Renal cortex interstitium (tissue), 15 donors: Measurements from ENCODE around the gene PCDHB12. TPM values are rescaled to one million over a fixed set of nuclear protein-coding genes. Genes with fewer than 3 reads are reported as not detected.
"Not testable (repeated sequence)": the region's sequence is repeated elsewhere in the genome, so short reads cannot be mapped to it uniquely, and the experiment has no call there.

Experiments used
- DNase-seq, 11 donors: peaks; one replicate each; pipeline ENCODE4 v3.0.0-alpha.2; 2013; ENCODE audit warnings: low read depth in 9 of 11, low spot score in 4 of 11; ENCODE audit errors: extremely low read depth in 1 of 11
- long read RNA-seq, 16 experiments: transcript quantifications; one replicate each; lab custom pipeline, GENCODE V29; 2026
- polyA plus RNA-seq, 3 donors: library from polyadenylated mRNA; unstranded; fragments of 120-200 nt; gene quantifications; one replicate each; pipeline ENCODE4 v1.2.1, GENCODE V29; 2013; ENCODE audit not compliant: insufficient read length in 3 of 3

PCDHB12 gene
- polyA plus RNA-seq = 1 to 10 TPM; 4.6 to 5.1 (median 5.0) TPM
- long read RNA-seq, donor 1, partial matches to known transcripts = 0 of 3 reads
- long read RNA-seq, donor 1, other reads (novel, unspliced or antisense) = 0 of 3 reads
- long read RNA-seq, donor 2, transcript PCDHB12-201 (1 exons, 3,853 nt) = major isoform, 8 of 8 reads
- long read RNA-seq, donor 2, partial matches to known transcripts = 0 of 8 reads
- long read RNA-seq, donor 2, other reads (novel, unspliced or antisense) = 0 of 8 reads
- long read RNA-seq, donor 3, transcript PCDHB12-201 (1 exons, 3,853 nt) = major isoform, 8 of 8 reads
- long read RNA-seq, donor 3, partial matches to known transcripts = 0 of 8 reads
- long read RNA-seq, donor 3, other reads (novel, unspliced or antisense) = 0 of 8 reads
- long read RNA-seq, donor 4, transcript PCDHB12-201 (1 exons, 3,853 nt) = major isoform, 5 of 7 reads
- long read RNA-seq, donor 4, partial matches to known transcripts = 0 of 7 reads
- long read RNA-seq, donor 4, other reads (novel, unspliced or antisense) = 0 of 7 reads
- long read RNA-seq, donor 5 = 0 reads
- long read RNA-seq, donor 6, transcript PCDHB12-201 (1 exons, 3,853 nt) = major isoform, 6 of 7 reads
- long read RNA-seq, donor 6, partial matches to known transcripts = 0 of 7 reads
- long read RNA-seq, donor 6, other reads (novel, unspliced or antisense) = 0 of 7 reads
- long read RNA-seq, donor 7, transcript PCDHB12-201 (1 exons, 3,853 nt) = major isoform, 8 of 9 reads
- long read RNA-seq, donor 7, partial matches to known transcripts = 0 of 9 reads
- long read RNA-seq, donor 7, other reads (novel, unspliced or antisense) = 0 of 9 reads
- long read RNA-seq, donor 8 = 0 reads
- long read RNA-seq, donor 9, transcript PCDHB12-201 (1 exons, 3,853 nt) = major isoform, 6 of 6 reads
- long read RNA-seq, donor 9, partial matches to known transcripts = 0 of 6 reads
- long read RNA-seq, donor 9, other reads (novel, unspliced or antisense) = 0 of 6 reads
- long read RNA-seq, donor 10, partial matches to known transcripts = 0 of 4 reads
- long read RNA-seq, donor 10, other reads (novel, unspliced or antisense) = 0 of 4 reads
- long read RNA-seq, donor 11, partial matches to known transcripts = 0 of 3 reads
- long read RNA-seq, donor 11, other reads (novel, unspliced or antisense) = 0 of 3 reads
- long read RNA-seq, donor 12, partial matches to known transcripts = 0 of 1 reads
- long read RNA-seq, donor 12, other reads (novel, unspliced or antisense) = 0 of 1 reads
- long read RNA-seq, donor 13 = 0 reads
- long read RNA-seq, donor 14, partial matches to known transcripts = 0 of 3 reads
- long read RNA-seq, donor 14, other reads (novel, unspliced or antisense) = 0 of 3 reads
- long read RNA-seq, donor 15, transcript PCDHB12-201 (1 exons, 3,853 nt) = major isoform, 5 of 5 reads
- long read RNA-seq, donor 15, partial matches to known transcripts = 0 of 5 reads
- long read RNA-seq, donor 15, other reads (novel, unspliced or antisense) = 0 of 5 reads
- long read RNA-seq, donor 16, transcript PCDHB12-201 (1 exons, 3,853 nt) = major isoform, 15 of 15 reads
- long read RNA-seq, donor 16, partial matches to known transcripts = 0 of 15 reads
- long read RNA-seq, donor 16, other reads (novel, unspliced or antisense) = 0 of 15 reads

DNA sequence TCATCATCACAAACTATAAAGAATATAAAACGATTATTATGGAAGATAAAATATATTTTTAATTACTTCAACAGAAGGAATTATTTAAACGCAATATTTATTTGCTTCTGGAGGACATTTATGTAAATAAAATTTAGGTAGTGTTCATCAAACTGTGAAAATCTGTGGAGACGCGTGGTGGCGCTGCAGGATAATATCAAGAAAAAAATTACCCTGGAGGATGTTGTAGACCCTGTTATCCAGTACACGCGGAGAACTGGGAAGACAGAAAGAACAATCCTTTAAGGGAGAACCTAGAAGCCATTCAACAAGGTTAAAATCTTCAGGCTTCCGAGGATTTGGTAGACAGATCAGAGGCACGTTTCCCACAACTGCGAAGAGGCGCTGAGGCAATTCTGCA lies at the start of gene PCDHB12:
PCDHB12 (plus strand) TSS at position 242 of the 400 bp plus-strand sequence. CDS start 189 bp downstream, outside the sequence.
- DNase-seq = peak in 1 of 11 donors; percentile 18

DNA sequence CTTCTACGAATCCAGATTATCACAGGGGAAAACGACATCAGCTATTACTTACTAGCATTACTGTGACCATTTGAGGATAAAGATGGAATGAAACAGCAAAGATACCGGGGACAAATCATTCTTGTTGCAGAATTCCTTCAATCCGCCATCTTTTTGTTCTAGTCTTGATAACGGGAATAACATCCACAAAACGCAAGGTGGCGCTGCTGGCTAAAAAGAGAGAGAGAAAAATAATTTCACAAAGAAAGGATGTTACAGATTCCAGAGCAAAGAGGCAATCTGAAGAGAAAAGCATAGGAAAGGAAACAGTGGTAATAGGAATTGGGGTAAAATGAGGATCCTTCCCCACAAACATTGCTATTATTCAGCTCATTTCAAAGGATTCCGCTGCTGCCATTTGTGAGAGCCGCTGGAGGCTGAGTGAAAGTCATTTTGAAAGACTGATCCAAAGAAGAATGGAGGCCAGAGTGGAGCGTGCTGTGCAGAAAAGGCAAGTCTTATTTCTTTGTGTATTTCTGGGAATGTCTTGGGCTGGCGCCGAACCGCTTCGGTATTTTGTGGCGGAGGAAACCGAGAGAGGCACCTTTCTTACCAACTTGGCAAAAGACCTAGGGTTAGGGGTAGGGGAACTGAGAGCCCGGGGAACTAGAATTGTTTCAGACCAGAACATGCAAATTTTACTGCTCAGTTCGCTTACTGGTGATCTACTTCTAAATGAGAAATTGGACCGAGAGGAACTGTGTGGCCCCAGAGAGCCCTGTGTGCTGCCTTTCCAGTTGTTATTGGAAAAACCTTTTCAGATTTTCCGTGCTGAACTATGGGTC lies 35.9 kb upstream of the PCDHB12 start, which contains the start of gene PCDHB7:
PCDHB7 (plus strand) TSS at position 264 of the 824 bp plus-strand sequence; CDS start at position 456, 192 bp downstream.
- peak in 2 of 11 donors; percentile 23 to 50 for DNase-seq

DNA sequence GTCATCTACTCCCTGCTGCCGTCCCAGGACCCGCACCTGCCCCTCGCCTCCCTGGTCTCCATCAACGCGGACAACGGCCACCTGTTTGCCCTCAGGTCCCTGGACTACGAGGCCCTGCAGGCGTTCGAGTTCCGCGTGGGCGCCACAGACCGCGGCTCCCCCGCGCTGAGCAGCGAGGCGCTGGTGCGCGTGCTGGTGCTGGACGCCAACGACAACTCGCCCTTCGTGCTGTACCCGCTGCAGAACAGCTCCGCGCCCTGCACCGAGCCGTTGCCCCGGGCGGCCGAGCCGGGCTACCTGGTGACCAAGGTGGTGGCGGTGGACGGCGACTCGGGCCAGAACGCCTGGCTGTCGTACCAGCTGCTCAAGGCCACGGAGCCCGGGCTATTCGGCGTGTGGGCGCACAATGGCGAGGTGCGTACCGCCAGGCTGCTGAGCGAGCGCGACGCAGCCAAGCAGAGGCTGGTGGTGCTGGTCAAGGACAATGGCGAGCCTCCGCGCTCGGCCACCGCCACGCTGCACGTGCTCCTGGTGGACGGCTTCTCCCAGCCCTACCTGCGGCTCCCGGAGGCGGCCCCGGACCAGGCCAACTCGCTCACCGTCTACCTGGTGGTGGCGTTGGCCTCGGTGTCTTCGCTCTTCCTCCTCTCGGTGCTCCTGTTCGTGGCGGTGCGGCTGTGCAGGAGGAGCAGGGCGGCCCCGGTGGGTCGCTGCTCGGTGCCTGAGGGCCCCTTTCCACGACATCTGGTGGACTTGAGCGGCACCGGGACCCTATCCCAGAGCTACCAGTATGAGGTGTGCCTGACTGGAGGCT lies 34.0 kb upstream of the PCDHB12 start:
- not testable (repeated sequence) for DNase-seq

DNA sequence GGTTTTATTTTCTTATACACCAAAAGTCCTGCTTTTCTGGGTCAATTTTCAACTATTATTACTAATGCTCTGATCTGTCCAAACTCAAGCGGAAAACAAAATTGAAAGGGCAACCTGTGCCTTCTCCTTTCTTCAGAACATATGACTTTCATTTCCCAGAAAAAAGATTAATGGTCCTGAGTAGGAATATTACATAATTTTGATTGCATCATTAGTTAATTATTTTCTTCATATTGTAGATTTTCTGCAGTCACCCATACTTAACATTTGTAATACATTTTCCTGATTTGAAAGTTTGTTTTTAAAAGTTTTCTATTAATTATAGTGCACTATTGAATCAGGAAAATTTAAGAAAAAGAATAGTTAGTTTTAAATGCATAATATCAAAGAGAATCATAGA lies 32.6 kb upstream of the PCDHB12 start:
- DNase-seq = no peak

DNA sequence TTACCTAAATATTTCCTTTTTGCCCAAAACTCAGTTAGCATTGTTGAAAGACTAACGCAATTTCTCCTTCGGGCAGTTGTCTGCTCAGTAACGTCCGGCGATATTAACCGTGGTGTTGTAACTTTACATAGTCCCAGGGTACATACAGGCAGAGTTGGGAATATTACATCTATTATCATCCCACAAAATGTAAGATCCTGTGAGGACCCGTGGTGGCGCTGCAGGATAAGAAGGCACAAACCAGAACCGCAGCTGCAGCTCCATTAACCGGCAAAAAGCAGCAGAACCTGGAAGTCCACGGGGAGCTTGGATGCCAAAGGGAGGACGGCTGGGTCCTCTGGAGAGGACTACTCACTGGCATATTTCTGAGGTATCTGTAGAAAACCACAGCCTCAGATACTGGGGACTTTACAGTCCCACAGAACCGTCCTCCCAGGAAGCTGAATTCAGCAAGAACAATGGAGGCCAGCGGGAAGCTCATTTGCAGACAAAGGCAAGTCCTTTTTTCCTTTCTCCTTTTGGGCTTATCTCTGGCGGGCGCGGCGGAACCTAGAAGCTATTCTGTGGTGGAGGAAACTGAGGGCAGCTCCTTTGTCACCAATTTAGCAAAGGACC lies 30.8 kb upstream of the PCDHB12 start, which contains the start of gene PCDHB8:
PCDHB8 (plus strand) TSS at position 214 of the 615 bp plus-strand sequence; CDS start at position 459, 245 bp downstream.
- not testable (repeated sequence) for DNase-seq

DNA sequence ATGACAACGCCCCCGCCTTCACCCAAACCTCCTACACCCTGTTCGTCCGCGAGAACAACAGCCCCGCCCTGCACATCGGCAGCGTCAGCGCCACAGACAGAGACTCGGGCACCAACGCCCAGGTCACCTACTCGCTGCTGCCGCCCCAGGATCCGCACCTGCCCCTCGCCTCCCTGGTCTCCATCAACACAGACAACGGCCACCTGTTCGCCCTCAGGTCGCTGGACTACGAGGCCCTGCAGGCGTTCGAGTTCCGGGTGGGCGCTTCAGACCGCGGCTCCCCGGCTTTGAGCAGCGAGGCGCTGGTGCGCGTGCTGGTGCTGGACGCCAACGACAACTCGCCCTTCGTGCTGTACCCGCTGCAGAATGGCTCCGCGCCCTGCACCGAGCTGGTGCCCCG lies 29.1 kb upstream of the PCDHB12 start:
- DNase-seq = not testable (repeated sequence)

DNA sequence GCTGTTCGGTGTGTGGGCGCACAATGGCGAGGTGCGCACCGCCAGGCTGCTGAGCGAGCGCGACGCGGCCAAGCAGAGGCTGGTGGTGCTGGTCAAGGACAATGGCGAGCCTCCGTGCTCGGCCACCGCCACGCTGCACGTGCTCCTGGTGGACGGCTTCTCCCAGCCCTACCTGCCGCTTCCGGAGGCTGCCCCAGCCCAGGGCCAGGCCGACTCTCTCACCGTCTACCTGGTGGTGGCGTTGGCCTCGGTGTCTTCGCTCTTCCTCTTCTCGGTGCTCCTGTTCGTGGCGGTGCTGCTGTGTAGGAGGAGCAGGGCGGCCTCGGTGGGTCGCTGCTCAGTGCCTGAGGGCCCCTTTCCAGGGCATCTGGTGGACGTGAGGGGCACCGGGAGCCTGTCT lies 28.6 kb upstream of the PCDHB12 start:
- DNase-seq = not testable (repeated sequence)

DNA sequence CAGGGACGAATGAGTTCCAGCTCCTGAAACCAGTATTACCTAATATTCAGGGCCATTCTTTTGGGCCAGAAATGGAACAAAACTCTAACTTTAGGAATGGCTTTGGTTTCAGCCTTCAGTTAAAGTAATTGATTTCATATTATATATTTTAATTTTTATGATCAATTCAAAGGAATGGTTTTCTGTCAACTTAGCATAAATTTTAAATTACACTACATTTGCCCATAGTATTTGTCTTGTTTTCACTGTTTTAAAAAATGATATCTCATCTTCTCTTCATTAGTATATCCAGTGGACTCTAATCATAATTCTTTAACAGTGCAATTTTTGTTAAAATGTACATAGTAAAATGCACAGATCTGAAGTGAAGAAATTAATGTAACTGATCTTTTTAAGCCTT lies 28.2 kb upstream of the PCDHB12 start:
- no peak for DNase-seq

DNA sequence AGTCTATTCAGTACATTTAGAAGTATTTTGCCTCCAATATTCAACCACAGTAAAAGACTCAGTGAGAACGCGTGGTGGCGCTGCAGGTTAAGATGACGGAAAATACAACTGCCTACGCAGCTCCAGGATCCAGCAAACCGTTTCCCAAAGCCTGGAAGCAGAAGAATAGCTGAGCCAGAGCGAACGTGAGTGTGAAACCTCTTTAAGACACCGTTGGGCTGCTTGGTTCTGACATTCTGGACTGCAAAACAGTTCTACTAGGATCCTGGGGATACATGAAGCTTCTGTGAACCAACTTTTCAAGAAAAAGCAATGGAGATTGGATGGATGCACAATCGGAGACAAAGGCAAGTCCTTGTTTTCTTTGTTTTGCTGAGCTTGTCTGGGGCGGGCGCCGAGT lies 26.3 kb upstream of the PCDHB12 start, which contains the start of gene PCDHB16:
PCDHB16 (plus strand) TSS at position 140 of the 400 bp plus-strand sequence; CDS start at position 313, 173 bp downstream.
- peak in 3 of 11 donors; percentile 20 to 40 (median 29) for DNase-seq

DNA sequence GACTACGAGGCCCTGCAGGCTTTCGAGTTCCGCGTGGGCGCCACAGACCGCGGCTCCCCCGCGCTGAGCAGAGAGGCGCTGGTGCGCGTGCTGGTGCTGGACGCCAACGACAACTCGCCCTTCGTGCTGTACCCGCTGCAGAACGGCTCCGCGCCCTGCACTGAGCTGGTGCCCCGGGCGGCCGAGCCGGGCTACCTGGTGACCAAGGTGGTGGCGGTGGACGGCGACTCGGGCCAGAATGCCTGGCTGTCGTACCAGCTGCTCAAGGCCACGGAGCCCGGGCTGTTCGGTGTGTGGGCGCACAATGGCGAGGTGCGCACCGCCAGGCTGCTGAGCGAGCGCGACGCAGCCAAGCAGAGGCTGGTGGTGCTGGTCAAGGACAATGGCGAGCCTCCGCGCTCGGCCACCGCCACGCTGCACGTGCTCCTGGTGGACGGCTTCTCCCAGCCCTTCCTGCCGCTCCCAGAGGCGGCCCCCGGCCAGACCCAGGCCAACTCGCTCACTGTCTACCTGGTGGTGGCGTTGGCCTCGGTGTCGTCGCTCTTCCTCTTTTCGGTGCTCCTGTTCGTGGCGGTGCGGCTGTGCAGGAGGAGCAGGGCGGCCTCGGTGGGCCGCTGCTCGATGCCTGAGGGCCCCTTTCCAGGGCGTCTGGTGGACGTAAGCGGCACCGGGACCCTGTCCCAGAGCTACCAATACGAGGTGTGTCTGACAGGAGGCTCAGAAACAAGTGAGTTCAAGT lies 24.2 kb upstream of the PCDHB12 start:
- not testable (repeated sequence) for DNase-seq

DNA sequence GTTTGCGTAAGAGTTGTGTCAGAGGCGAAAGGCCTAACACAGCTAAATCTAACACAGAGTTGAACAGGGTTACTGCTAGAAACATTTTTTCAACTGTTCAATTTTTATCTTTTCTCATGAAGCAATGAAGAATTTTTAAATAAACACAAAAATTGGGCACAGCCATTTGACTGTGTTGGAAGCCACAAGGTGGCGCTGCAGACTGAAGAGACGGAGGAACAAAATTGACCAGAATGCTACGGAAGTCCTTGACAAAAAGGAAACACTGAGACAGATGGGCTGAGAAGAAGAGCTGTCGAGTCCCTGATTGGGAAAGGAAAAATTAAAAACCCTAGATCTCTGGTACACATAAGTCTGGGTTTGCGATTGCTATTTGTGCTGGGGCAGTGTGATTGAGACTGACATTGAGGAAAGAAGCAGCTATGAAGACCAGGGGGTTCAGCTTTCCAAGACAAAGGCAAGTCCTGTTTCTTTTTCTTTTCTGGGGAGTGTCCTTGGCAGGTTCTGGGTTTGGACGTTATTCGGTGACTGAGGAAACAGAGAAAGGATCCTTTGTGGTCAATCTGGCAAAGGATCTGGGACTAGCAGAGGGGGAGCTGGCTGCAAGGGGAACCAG lies 21.5 kb upstream of the PCDHB12 start, which contains the start of gene PCDHB9:
PCDHB9 (plus strand) TSS at position 265 of the 616 bp plus-strand sequence; CDS start at position 423, 158 bp downstream.
- DNase-seq = no peak

DNA sequence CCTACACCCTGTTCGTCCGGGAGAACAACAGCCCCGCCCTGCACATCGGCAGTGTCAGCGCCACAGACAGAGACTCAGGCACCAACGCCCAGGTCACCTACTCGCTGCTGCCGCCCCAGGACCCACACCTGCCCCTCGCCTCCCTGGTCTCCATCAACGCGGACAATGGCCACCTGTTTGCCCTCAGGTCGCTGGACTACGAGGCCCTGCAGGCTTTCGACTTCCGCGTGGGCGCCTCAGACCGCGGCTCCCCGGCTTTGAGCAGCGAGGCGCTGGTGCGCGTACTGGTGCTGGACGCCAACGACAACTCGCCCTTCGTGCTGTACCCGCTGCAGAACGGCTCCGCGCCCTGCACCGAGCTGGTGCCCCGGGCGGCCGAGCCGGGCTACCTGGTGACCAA lies 19.8 kb upstream of the PCDHB12 start:
- DNase-seq = not testable (repeated sequence)

DNA sequence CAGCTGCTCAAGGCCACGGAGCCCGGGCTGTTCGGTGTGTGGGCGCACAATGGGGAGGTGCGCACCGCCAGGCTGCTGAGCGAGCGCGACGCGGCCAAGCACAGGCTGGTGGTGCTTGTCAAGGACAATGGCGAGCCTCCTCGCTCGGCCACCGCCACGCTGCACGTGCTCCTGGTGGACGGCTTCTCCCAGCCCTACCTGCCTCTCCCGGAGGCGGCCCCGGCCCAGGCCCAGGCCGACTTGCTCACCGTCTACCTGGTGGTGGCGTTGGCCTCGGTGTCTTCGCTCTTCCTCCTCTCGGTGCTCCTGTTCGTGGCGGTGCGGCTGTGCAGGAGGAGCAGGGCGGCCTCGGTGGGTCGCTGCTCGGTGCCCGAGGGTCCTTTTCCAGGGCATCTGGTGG lies 19.4 kb upstream of the PCDHB12 start:
- not testable (repeated sequence) for DNase-seq

DNA sequence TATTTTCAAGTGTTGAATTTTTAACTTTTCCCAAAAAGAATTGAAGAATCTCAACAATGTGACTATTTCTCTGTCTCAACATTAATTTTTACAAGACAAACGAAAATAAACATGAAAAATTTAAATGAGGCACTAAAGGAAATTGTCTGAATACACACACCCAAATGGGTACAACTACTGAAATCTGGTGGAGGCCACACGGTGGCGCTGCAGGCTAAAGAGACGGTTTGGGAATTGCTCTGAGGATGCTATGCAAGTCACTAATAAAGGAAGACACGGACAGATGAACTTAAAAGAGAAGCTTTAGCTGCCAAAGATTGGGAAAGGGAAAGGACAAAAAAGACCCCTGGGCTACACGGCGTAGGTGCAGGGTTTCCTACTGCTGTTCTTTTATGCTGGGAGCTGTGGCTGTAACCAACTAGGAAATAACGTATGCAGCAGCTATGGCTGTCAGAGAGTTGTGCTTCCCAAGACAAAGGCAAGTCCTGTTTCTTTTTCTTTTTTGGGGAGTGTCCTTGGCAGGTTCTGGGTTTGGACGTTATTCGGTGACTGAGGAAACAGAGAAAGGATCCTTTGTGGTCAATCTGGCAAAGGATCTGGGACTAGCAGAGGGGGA lies 16.3 kb upstream of the PCDHB12 start, which contains the start of gene PCDHB10:
PCDHB10 (plus strand) TSS at position 244 of the 616 bp plus-strand sequence; CDS start at position 444, 200 bp downstream.
- DNase-seq = peak in 1 of 11 donors; percentile 14
